ENCODE measurements around the gene NEK1. TPM values are rescaled to one million over a fixed set of nuclear protein-coding genes. Genes with fewer than 3 reads are reported as not detected.
"Not testable (repeated sequence)": the region's sequence is repeated elsewhere in the genome, so short reads cannot be mapped to it uniquely, and the experiment has no call there.

NEK1 gene
- total and polyA plus RNA-seq, 2 of the 8 experiments (the other 6 are each of a cell fraction or from before 2014, with no cell fraction given) = 3.9 to 11.7 TPM

GRCh38 chr4:169569188-169569587, 43.2 kb downstream of the NEK1 start:
- H3K23ac ChIP-seq (ENCODE audit: insufficient read length); H3K4me3 ChIP-seq (ENCODE audit: extremely low read depth in 1 of 4, insufficient read depth in 2 of 4, low read depth in 3 of 4, low read length in 4 of 4); H3K14ac ChIP-seq (ENCODE audit: insufficient read length); CTCF ChIA-PET (ENCODE audit: partially characterized antibody); H4K8ac ChIP-seq (ENCODE audit: extremely low read depth, insufficient read depth, low read length); H2BK15ac ChIP-seq (ENCODE audit: low read length); H3K4me2 ChIP-seq (ENCODE audit: insufficient read depth in 1 of 2, low read depth in 2 of 2, low read length in 2 of 2); H2BK20ac ChIP-seq (ENCODE audit: low read length); H3K56ac ChIP-seq (replicated peaks; ENCODE audit: insufficient read length, low read depth, low read length); H2BK120ac ChIP-seq (replicated peaks; ENCODE audit: low read depth, low read length); H3K27ac ChIP-seq (ENCODE audit: low read depth, low read length); H3K79me2 ChIP-seq (ENCODE audit: control insufficient read depth in 1 of 2, insufficient read depth in 2 of 2, low read length in 2 of 2); H4K5ac ChIP-seq (ENCODE audit: insufficient read length, low read depth, low read length); FAIRE-seq; H3K9me3 ChIP-seq (ENCODE audit: insufficient read depth in 2 of 2, low read depth in 1 of 2, low read length in 1 of 2); H2BK5ac ChIP-seq (ENCODE audit: low read depth, low read length); H3K79me1 ChIP-seq (ENCODE audit: low read depth, low read length); H2AFZ ChIP-seq (ENCODE audit: low read length); H4K91ac ChIP-seq (replicated peaks; ENCODE audit: insufficient read length, low read length); H4K20me1 ChIP-seq (replicated peaks in 1 of 2; ENCODE audit: control insufficient read depth in 1 of 2, insufficient read depth in 2 of 2, low read length in 2 of 2); H3K9ac ChIP-seq (replicated peaks in 1 of 4; ENCODE audit: extremely low read depth in 1 of 4, low read depth in 3 of 4, low read length in 3 of 4); H3K4ac ChIP-seq (replicated peaks; ENCODE audit: insufficient read length, low read depth, low read length); H3K18ac ChIP-seq (ENCODE audit: extremely low read depth, low read length); H3K36me3 ChIP-seq (ENCODE audit: control insufficient read depth in 2 of 4, insufficient read depth in 4 of 4, low read length in 3 of 4); H3K27me3 ChIP-seq (replicated peaks in 1 of 4; ENCODE audit: control insufficient read depth in 3 of 4, extremely low read depth in 1 of 4, insufficient read depth in 3 of 4, low read length in 3 of 4); H3K4me1 ChIP-seq (replicated peaks in 1 of 4; ENCODE audit: control insufficient read depth in 3 of 4, insufficient read depth in 4 of 4, low read length in 3 of 4); H2BK12ac ChIP-seq (ENCODE audit: low read depth, low read length); H2AK5ac ChIP-seq (ENCODE audit: low read depth, low read length); DNase-seq (ENCODE audit: low read depth in 1 of 2, low spot score in 2 of 2); H3K23me2 ChIP-seq (ENCODE audit: low read depth, low read length): not testable (repeated sequence)
- POLR2A ChIA-PET (ENCODE audit: partially characterized antibody) = interaction anchor here (0.7 kb wide), 1 partner anchor 12 kb away, joined by 3 read pairs; no protein-coding TSS in a partner anchor
- 100% methylated on average over 1 of the region's 3 CpGs; no CpG with 5 or more reads in 1 of the 2 experiments for WGBS, 2 experiments (ENCODE audit: extremely low coverage in 1 of 2, insufficient coverage in 1 of 2, insufficient read length in 1 of 2, insufficient replicate concordance in 2 of 2, low coverage in 1 of 2, low lambda C conversion rate in 2 of 2, missing lambda C conversion rate in 1 of 2)
